NB4 (cell line): Measurements from ENCODE around the gene CALM3.

Experiments
- MYC ChIP-seq: IDR thresholded peaks from 2 replicates; pipeline ENCODE4 v1.6.1; 2011; ENCODE audit warnings: low read depth, low read length
- POLR2A ChIP-seq: IDR thresholded peaks from 2 replicates; pipeline ENCODE4 v1.6.1; 2011; ENCODE audit warnings: mild to moderate bottlenecking; ENCODE audit not compliant: insufficient read length; ENCODE audit errors: extremely low read depth
- TF ChIP-seq, protein P1 (sequence below): IDR thresholded peaks from one replicate; pipeline ENCODE4 v1.5.1; 2012; ENCODE audit warnings: low read depth, low read length
- TF ChIP-seq, protein P2 (sequence below): IDR thresholded peaks from 2 replicates; pipeline ENCODE4 v1.6.1; 2011; ENCODE audit warnings: low read depth, low read length

DNA sequence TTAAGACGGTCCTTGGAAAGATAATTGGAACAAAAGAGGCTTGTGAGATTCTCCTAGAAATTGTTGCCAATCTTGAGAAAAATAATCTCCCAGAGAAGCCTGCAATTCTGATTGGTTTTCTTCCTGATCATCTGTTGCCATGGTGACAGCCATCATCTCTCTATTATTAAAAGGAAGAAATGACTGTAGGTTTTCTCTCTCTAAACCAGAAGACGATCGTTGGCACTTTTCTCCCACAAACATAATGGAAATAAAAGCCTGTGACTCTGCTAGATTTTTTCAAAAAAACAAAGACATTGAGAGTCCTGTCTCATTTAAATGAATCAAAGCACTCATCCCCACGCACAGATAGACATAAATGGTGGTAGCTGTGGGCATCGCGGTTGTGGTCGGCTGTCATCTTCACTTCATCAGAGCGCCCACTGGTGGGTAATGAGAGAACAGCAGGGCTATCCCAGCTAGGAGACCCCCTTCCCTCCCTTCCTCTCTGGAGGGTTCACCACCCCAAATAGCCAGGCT lies 21.7 kb upstream of the CALM3 start:
- TF ChIP-seq, protein P1, sequence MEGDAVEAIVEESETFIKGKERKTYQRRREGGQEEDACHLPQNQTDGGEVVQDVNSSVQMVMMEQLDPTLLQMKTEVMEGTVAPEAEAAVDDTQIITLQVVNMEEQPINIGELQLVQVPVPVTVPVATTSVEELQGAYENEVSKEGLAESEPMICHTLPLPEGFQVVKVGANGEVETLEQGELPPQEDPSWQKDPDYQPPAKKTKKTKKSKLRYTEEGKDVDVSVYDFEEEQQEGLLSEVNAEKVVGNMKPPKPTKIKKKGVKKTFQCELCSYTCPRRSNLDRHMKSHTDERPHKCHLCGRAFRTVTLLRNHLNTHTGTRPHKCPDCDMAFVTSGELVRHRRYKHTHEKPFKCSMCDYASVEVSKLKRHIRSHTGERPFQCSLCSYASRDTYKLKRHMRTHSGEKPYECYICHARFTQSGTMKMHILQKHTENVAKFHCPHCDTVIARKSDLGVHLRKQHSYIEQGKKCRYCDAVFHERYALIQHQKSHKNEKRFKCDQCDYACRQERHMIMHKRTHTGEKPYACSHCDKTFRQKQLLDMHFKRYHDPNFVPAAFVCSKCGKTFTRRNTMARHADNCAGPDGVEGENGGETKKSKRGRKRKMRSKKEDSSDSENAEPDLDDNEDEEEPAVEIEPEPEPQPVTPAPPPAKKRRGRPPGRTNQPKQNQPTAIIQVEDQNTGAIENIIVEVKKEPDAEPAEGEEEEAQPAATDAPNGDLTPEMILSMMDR: no peak
- no peak for TF ChIP-seq MYC
- no peak for TF ChIP-seq POLR2A
- TF ChIP-seq, protein P2, sequence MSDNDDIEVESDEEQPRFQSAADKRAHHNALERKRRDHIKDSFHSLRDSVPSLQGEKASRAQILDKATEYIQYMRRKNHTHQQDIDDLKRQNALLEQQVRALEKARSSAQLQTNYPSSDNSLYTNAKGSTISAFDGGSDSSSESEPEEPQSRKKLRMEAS: no peak
